K562 (cell line): ENCODE data around the gene DCHS2. TPM values are rescaled to one million over a fixed set of nuclear protein-coding genes. Genes with fewer than 3 reads are reported as not detected.

ENCODE experiments used
- ADNP ChIP-seq: fragments of 200-800 bp; sonication (Bioruptor generic); IDR thresholded peaks from 2 replicates; pipeline ENCODE4 v1.6.1; 2016; ENCODE audit warnings: missing genetic modification characterization, missing compliant biosample characterization
- CSDE1 ChIP-seq, 2 experiments: fragments of 450-650 bp; IDR thresholded peaks; 2 replicates each; pipeline ENCODE4 v1.6.1; 2016; ENCODE audit warnings: mild to moderate bottlenecking in 1 of 2
- ELF1 ChIP-seq: fragments of 200-800 bp; sonication (Bioruptor generic); IDR thresholded peaks from 2 replicates; pipeline ENCODE4 v1.6.1; 2016; ENCODE audit warnings: missing genetic modification characterization, missing compliant biosample characterization
- FOSL1 ChIP-seq: fragments of 200-800 bp; sonication (Bioruptor generic); conservative IDR thresholded peaks from 2 replicates; pipeline ENCODE4 v1.6.1; 2016; ENCODE audit warnings: missing genetic modification characterization, missing compliant biosample characterization
- FOXJ2 ChIP-seq: fragments of 200-800 bp; sonication (Bioruptor generic); IDR thresholded peaks from 2 replicates; pipeline ENCODE4 v1.6.1; 2016; ENCODE audit warnings: missing genetic modification characterization, missing compliant biosample characterization
- GABPA ChIP-seq: fragments of 200-800 bp; sonication (Bioruptor generic); conservative IDR thresholded peaks from 2 replicates; pipeline ENCODE4 v1.6.1; 2016; ENCODE audit warnings: low read depth, missing genetic modification characterization, missing compliant biosample characterization
- GTF2E2 ChIP-seq: fragments of 200-800 bp; sonication (Bioruptor generic); IDR thresholded peaks from 2 replicates; pipeline ENCODE4 v1.6.1; 2016; ENCODE audit warnings: missing genetic modification characterization, missing compliant biosample characterization
- ILF3 ChIP-seq: fragments of 450-650 bp; IDR thresholded peaks from 2 replicates; pipeline ENCODE4 v1.6.1; 2018; ENCODE audit warnings: antibody characterized with exemption, mild to moderate bottlenecking, moderate library complexity, borderline replicate concordance
- IRF2 ChIP-seq: sonication (generic); formaldehyde crosslinking; IDR thresholded peaks from 2 replicates; pipeline ENCODE4 v1.8.1; 2022; ENCODE audit warnings: mild to moderate bottlenecking, missing genetic modification reagents
- LEF1 ChIP-seq: fragments of 450-650 bp; IDR thresholded peaks from 2 replicates; pipeline ENCODE4 v1.6.1; 2016; ENCODE audit warnings: mild to moderate bottlenecking
- MEF2D ChIP-seq: conservative IDR thresholded peaks from 2 replicates; pipeline ENCODE4 v1.6.1; 2016; ENCODE audit warnings: low read depth, missing genetic modification characterization, missing compliant biosample characterization
- NR2C1 ChIP-seq, 2 experiments: fragments of 450-650 bp; IDR thresholded peaks; 2 replicates each; pipeline ENCODE4 v1.6.1; 2017; ENCODE audit warnings: mild to moderate bottlenecking in 2 of 2, antibody characterized with exemption in 1 of 2, inconsistent platforms in 1 of 2, missing compliant biosample characterization in 1 of 2, missing genetic modification characterization in 1 of 2
- RBFOX2 ChIP-seq: fragments of 200-400 bp; formaldehyde crosslinking; IDR thresholded peaks from 2 replicates; pipeline ENCODE4 v1.6.1; 2017; ENCODE audit warnings: low read depth, mild to moderate bottlenecking, low read length, moderate library complexity
- SMARCB1 ChIP-seq: IDR thresholded peaks from 2 replicates; pipeline ENCODE4 v1.6.1; 2011; ENCODE audit warnings: improper control_type of control experiment, low read depth; ENCODE audit not compliant: insufficient read length
- SMARCE1 ChIP-seq: fragments of 450-650 bp; IDR thresholded peaks from 2 replicates; pipeline ENCODE4 v1.7.1; 2016; ENCODE audit warnings: mild to moderate bottlenecking
- SRF ChIP-seq, 2 experiments: fragments of 250-450, 450-650 bp in 1 of 2; sonication (Bioruptor Pico) in 1 of 2; sonication (generic) in 1 of 2; formaldehyde crosslinking; IDR thresholded peaks; 2 replicates each; pipeline versions ENCODE4 v1.5.0 to v1.5.1; 2020 to 2022; ENCODE audit warnings: mild to moderate bottlenecking in 1 of 2, missing genetic modification reagents in 1 of 2
- TBL1XR1 ChIP-seq, 2 experiments: IDR thresholded peaks; 2 replicates each; pipeline ENCODE4 v1.6.1; 2012; ENCODE audit warnings: improper control_type of control experiment in 2 of 2, low read length in 2 of 2, mild to moderate bottlenecking in 1 of 2
- TCF7 ChIP-seq: sonication (generic); IDR thresholded peaks from 2 replicates; pipeline ENCODE4 v1.6.1; 2016; ENCODE audit warnings: antibody characterized with exemption, borderline replicate concordance
- U2AF2 ChIP-seq: fragments of 200-400 bp; formaldehyde crosslinking; optimal IDR thresholded peaks from 2 replicates; pipeline ENCODE3; 2017; ENCODE audit warnings: low read depth, mild to moderate bottlenecking, low read length
- ZC3H8 ChIP-seq: fragments of 450-650 bp; IDR thresholded peaks from 2 replicates; pipeline ENCODE4 v1.6.1; 2017
- ZNF23 ChIP-seq: fragments of 250-450 bp; sonication (Bioruptor Pico); IDR thresholded peaks from 2 replicates; pipeline ENCODE4 v1.4.0; 2020; ENCODE audit warnings: mild to moderate bottlenecking
- ZNF311 ChIP-seq: fragments of 250-450 bp; sonication (Bioruptor Pico); IDR thresholded peaks from 2 replicates; pipeline ENCODE4 v1.4.0; 2020; ENCODE audit warnings: mild to moderate bottlenecking, moderate library complexity
- ZNF79 ChIP-seq: fragments of 250-450 bp; sonication (Bioruptor Pico); IDR thresholded peaks from 2 replicates; pipeline ENCODE4 v1.4.0; 2020; ENCODE audit warnings: low read depth, mild to moderate bottlenecking, moderate library complexity
- polyA plus RNA-seq, 8 experiments: library from polyadenylated mRNA; depleted of rRNA in 4 of 8; stranded (reverse) in 5 of 8; unstranded in 3 of 8; fragments of >200 nt; fragmentation: Nextera tagmentation in 2 of 8; fragmentation: Illumina TruSeq in 1 of 8; extraction: Ambion mirVana in 2 of 8; extraction: Trizol in 1 of 8; gene quantifications; 2 replicates each; pipeline versions ENCODE4 v1.2.1 to v1.2.3, GENCODE V29; 2011 to 2014; ENCODE audit warnings: inconsistent platforms in 1 of 8, missing spikeins in 1 of 8
- total RNA-seq, 7 experiments: library from RNA; depleted of rRNA in 6 of 7; stranded (reverse); fragments of >200 nt in 6 of 7; fragmentation: Illumina TruSeq in 2 of 7; extraction: Trizol in 2 of 7; gene quantifications; 2 replicates each; pipeline versions ENCODE4 v1.2.1 to v1.2.3, GENCODE V29; 2011 to 2021; ENCODE audit warnings: low replicate concordance in 1 of 7
- TF ChIP-seq, protein P1 (sequence below): fragments of 250-450 bp; sonication (Bioruptor Pico); IDR thresholded peaks from 2 replicates; pipeline ENCODE4 v1.8.0; 2022; ENCODE audit warnings: inconsistent platforms, mild to moderate bottlenecking, moderate library complexity, borderline replicate concordance
- TF ChIP-seq, protein P2 (sequence below): fragments of 250-450 bp; sonication (Bioruptor Pico); IDR thresholded peaks from 2 replicates; pipeline ENCODE4 v1.5.0; 2021; ENCODE audit warnings: mild to moderate bottlenecking, borderline replicate concordance
- TF ChIP-seq, protein P3 (sequence below): IDR thresholded peaks from 2 replicates; pipeline ENCODE4 v1.6.1; 2012; ENCODE audit warnings: low read depth, low read length, improper control_type of control experiment, borderline replicate concordance

DCHS2 gene
- total and polyA plus RNA-seq, 9 of the 15 experiments (the other 6 are each of a cell fraction or from before 2014, with no cell fraction given) = 0.49 to 7.1 (median 5.3) TPM

DNA sequence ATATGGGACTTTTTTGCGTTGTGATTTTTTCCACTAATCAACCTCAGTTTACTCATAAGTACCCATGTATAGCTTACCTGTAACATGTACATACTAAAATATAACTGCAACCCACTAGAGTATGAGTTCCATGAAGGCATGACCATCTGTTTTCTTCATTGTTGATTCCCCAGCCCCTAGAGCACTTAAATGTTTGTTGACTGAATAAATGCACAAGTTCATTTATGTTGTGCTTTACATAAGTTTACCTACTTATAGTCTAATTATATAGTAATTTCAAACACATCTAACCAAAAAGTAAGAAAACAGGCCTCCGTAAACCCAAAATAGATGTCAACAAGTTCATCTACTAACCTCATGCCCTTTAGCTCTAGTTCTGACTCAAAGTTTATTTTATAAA, 34.7 kb downstream of the DCHS2 start (continued):
- TF ChIP-seq ADNP (tag) (0 out of 2 replicates have a peak, but pooled peaks have one; percentile 9), ILF3 (no peak), IRF2 (CRISPR knock-in tag) (no peak), SMARCE1 (no peak), FOXJ2 (no peak), NR2C1 (IDR thresholded peaks at IDR 0.05) (no peak), NR2C1 (tag; IDR thresholded peaks at IDR 0.05) (no peak), TCF7 (no peak), ELF1 (tag) (0 out of 2 replicates have a peak, but pooled peaks have one; percentile 6), ZC3H8 (no peak), GTF2E2 (tag) (no peak), CSDE1 (IDR thresholded peaks at IDR 0.05) (no peak), SMARCB1 (no peak), MEF2D (no peak), TBL1XR1 (IDR thresholded peaks at IDR 0.05; ENCODE audit: low read length in 2 of 2) (no peak), ZNF79 (no peak), FOSL1 (0 out of 2 replicates have a peak, but pooled peaks have one; percentile 2), GABPA (peak; percentile 21; the same call in 1 of the 2 replicates), RBFOX2 (peak; percentile 46; the same call in 1 of the 2 replicates), U2AF2 (no peak), ZNF23 (CRISPR knock-in tag) (no peak), SRF (CRISPR knock-in tag; IDR thresholded peaks at IDR 0.05) (no peak), LEF1 (no peak), ZNF311 (CRISPR knock-in tag) (0 out of 2 replicates have a peak, but pooled peaks have one; percentile 17)
- TF ChIP-seq, protein P1, sequence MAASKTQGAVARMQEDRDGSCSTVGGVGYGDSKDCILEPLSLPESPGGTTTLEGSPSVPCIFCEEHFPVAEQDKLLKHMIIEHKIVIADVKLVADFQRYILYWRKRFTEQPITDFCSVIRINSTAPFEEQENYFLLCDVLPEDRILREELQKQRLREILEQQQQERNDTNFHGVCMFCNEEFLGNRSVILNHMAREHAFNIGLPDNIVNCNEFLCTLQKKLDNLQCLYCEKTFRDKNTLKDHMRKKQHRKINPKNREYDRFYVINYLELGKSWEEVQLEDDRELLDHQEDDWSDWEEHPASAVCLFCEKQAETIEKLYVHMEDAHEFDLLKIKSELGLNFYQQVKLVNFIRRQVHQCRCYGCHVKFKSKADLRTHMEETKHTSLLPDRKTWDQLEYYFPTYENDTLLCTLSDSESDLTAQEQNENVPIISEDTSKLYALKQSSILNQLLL (CRISPR knock-in tag) = no peak
- TF ChIP-seq, protein P2, sequence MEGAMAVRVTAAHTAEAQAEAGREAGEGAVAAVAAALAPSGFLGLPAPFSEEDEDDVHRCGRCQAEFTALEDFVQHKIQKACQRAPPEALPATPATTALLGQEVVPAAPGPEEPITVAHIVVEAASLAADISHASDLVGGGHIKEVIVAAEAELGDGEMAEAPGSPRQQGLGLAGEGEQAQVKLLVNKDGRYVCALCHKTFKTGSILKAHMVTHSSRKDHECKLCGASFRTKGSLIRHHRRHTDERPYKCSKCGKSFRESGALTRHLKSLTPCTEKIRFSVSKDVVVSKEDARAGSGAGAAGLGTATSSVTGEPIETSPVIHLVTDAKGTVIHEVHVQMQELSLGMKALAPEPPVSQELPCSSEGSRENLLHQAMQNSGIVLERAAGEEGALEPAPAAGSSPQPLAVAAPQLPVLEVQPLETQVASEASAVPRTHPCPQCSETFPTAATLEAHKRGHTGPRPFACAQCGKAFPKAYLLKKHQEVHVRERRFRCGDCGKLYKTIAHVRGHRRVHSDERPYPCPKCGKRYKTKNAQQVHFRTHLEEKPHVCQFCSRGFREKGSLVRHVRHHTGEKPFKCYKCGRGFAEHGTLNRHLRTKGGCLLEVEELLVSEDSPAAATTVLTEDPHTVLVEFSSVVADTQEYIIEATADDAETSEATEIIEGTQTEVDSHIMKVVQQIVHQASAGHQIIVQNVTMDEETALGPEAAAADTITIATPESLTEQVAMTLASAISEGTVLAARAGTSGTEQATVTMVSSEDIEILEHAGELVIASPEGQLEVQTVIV (CRISPR knock-in tag) = no peak
- TF ChIP-seq, protein P3, sequence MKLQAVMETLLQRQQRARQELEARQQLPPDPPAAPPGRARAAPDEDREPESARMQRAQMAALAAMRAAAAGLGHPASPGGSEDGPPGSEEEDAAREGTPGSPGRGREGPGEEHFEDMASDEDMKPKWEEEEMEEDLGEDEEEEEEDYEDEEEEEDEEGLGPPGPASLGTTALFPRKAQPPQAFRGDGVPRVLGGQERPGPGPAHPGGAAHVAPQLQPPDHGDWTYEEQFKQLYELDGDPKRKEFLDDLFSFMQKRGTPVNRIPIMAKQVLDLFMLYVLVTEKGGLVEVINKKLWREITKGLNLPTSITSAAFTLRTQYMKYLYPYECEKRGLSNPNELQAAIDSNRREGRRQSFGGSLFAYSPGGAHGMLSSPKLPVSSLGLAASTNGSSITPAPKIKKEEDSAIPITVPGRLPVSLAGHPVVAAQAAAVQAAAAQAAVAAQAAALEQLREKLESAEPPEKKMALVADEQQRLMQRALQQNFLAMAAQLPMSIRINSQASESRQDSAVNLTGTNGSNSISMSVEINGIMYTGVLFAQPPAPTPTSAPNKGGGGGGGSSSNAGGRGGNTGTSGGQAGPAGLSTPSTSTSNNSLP = no peak
